GM12878 (cell line): ENCODE results near the gene TBX5. TPM values are rescaled to one million over a fixed set of nuclear protein-coding genes. Genes with fewer than 3 reads are reported as not detected.

Experiments
- ATAC-seq: fragments of 200-7000 bp; cut with Tn5 transposase; 3 replicates; pipeline ENCODE4 v1.9.1; 2020; ENCODE audit warnings: mild to moderate bottlenecking, moderate library complexity
- BruUV-seq: library from RNA; stranded (reverse); fragments of 400-500 nt; replicated peaks from 2 replicates; lab custom pipeline; 2021; lab: Mats Ljungman, UMichigan
- CTCF ChIA-PET: fragments of 300-600 bp; sonication (Branson Sonifier 250); formaldehyde crosslinking; extraction: SDS; loops from one replicate; lab custom pipeline; 2021; ENCODE audit warnings: inconsistent platforms; lab: Yijun Ruan, JAX
- POLR2A ChIA-PET: fragments of 350-600 bp; formaldehyde crosslinking; extraction: SDS; loops from one replicate; lab custom pipeline; 2021; ENCODE audit warnings: inconsistent platforms; lab: Charles Lee
- RAD21 ChIA-PET: fragments of 300-600 bp; sonication (Branson Sonifier 250); formaldehyde crosslinking; loops from one replicate; lab custom pipeline; 2023; ENCODE audit warnings: antibody characterized with exemption; ENCODE audit not compliant: unreplicated experiment; lab: Charles Lee
- SMC1A ChIA-PET: fragments of 300-600 bp; sonication (Branson Sonifier 250); formaldehyde crosslinking; loops from one replicate; lab custom pipeline; 2023; ENCODE audit not compliant: unreplicated experiment, uncharacterized antibody; lab: Charles Lee
- DNase-seq: peaks from one replicate; pipeline ENCODE4 v3.0.0-alpha.2; 2011; ENCODE audit warnings: low read depth, low spot score
- FAIRE-seq: peaks from 3 replicates; lab custom pipeline; 2011; peaks lifted over from hg19 to GRCh38; lab: Jason Lieb, UNC
- H2AFZ ChIP-seq: 2 replicates; pipeline ENCODE4 v1.6.0; 2011; ENCODE audit warnings: low read depth, low read length, control low read depth; ENCODE audit not compliant: control insufficient read depth
- H3K27ac ChIP-seq: 2 replicates; pipeline ENCODE4 v1.5.1; 2011; ENCODE audit warnings: control low read depth; ENCODE audit not compliant: control insufficient read depth, insufficient read depth
- H3K27me3 ChIP-seq, 2 experiments: replicated peaks in 1 of 2; 2 replicates each; pipeline versions ENCODE4 v1.6.0 to v1.6.1; 2011; ENCODE audit warnings: low read length in 1 of 2; ENCODE audit not compliant: control insufficient read depth in 2 of 2, insufficient read depth in 2 of 2
- H3K36me3 ChIP-seq, 2 experiments: 2 replicates each; pipeline ENCODE4 v1.5.1; 2011; ENCODE audit warnings: low read length in 1 of 2; ENCODE audit not compliant: control insufficient read depth in 2 of 2, insufficient read depth in 2 of 2
- H3K4me1 ChIP-seq: 2 replicates; pipeline ENCODE4 v1.6.1; 2011; ENCODE audit warnings: mild to moderate bottlenecking, low read length, moderate library complexity, mixed read lengths; ENCODE audit not compliant: control insufficient read depth, insufficient read depth
- H3K4me2 ChIP-seq: 2 replicates; pipeline ENCODE4 v1.6.0; 2011; ENCODE audit warnings: control low read depth; ENCODE audit not compliant: control insufficient read depth, insufficient read depth
- H3K4me3 ChIP-seq: fragments of 200-600 bp; sonication (generic); 2 replicates; pipeline ENCODE4 v1.5.1; 2016
- H3K79me2 ChIP-seq: 2 replicates; pipeline ENCODE4 v1.6.0; 2011; ENCODE audit warnings: low read length; ENCODE audit not compliant: control insufficient read depth, insufficient read depth
- H3K9ac ChIP-seq: 2 replicates; pipeline ENCODE4 v1.8.0; 2011; ENCODE audit warnings: low read length, control low read depth, mixed read lengths; ENCODE audit not compliant: control insufficient read depth, insufficient read depth
- H3K9me3 ChIP-seq: replicated peaks from 3 replicates; pipeline ENCODE4 v1.5.1; 2011; ENCODE audit warnings: mild to moderate bottlenecking, low read length; ENCODE audit not compliant: control insufficient read depth, insufficient read depth
- H4K20me1 ChIP-seq: 2 replicates; pipeline ENCODE4 v1.6.0; 2011; ENCODE audit not compliant: control insufficient read depth, insufficient read depth
- FOS ChIP-seq: IDR thresholded peaks from 3 replicates; pipeline ENCODE4 v1.6.1; 2011; ENCODE audit warnings: borderline replicate concordance; ENCODE audit not compliant: insufficient read length; ENCODE audit errors: extremely low read depth
- FOXK2 ChIP-seq: fragments of 450-650 bp; IDR thresholded peaks from 2 replicates; pipeline ENCODE4 v1.6.1; 2017; ENCODE audit warnings: mild to moderate bottlenecking, moderate library complexity
- IRF4 ChIP-seq: IDR thresholded peaks from 2 replicates; pipeline ENCODE4 v1.6.1; 2011; ENCODE audit warnings: low read depth, low read length
- MEF2B ChIP-seq: fragments of 450-650 bp; IDR thresholded peaks from 2 replicates; pipeline ENCODE4 v1.6.1; 2018; ENCODE audit warnings: mild to moderate bottlenecking, moderate library complexity; ENCODE audit not compliant: partially characterized antibody, poor library complexity, severe bottlenecking
- NFXL1 ChIP-seq: fragments of 450-650 bp; IDR thresholded peaks from 2 replicates; pipeline ENCODE4 v1.6.1; 2017; ENCODE audit warnings: antibody characterized with exemption, mild to moderate bottlenecking, borderline replicate concordance
- NR2F1 ChIP-seq: fragments of 450-650 bp; conservative IDR thresholded peaks from 2 replicates; pipeline ENCODE4 v1.6.1; 2017; ENCODE audit warnings: mild to moderate bottlenecking
- WGBS: methylation state at CpG from one replicate; pipeline ENCODE4 v1.1.6; 2016; ENCODE audit warnings: low lambda C conversion rate; ENCODE audit not compliant: insufficient replicate concordance, insufficient coverage; ENCODE audit errors: missing lambda C conversion rate; 5-methylcytosine and 5-hydroxymethylcytosine counted together
- in situ Hi-C: fragments of 300-500 bp; cut with MboI; formaldehyde crosslinking; loops from 9 replicates; pipeline ENCODE4 v1.14.3; 2018; ENCODE audit warnings: mixed read lengths
- intact Hi-C: fragments of 100-400 bp; cut with micrococcal nuclease; formaldehyde crosslinking; loops from one replicate; pipeline ENCODE4 v1.14.2; 2022; ENCODE audit not compliant: unreplicated experiment
- polyA plus RNA-seq, 11 experiments: library from polyadenylated mRNA; depleted of rRNA in 4 of 11; unstranded in 6 of 11; stranded (reverse) in 5 of 11; fragments of >200 nt; fragmentation: Nextera tagmentation in 4 of 11; fragmentation: Illumina TruSeq in 1 of 11; extraction: Ambion mirVana in 4 of 11; extraction: Trizol in 1 of 11; gene quantifications; 1 replicate in 1 of 11; 2 replicates in 10 of 11; pipeline versions ENCODE4 v1.2.1 to v1.2.3, GENCODE V29; 2011 to 2016; ENCODE audit warnings: inconsistent platforms in 2 of 11, missing spikeins in 2 of 11, low read depth in 1 of 11
- total RNA-seq, 4 experiments: library from RNA; depleted of rRNA in 3 of 4; stranded (reverse); fragments of >200 nt in 3 of 4; fragmentation: Illumina TruSeq in 1 of 4; extraction: Trizol in 1 of 4; gene quantifications; 2 replicates each; pipeline versions ENCODE4 v1.2.1 to v1.2.3, GENCODE V29; 2013 to 2021
- TF ChIP-seq, protein P1 (sequence below): fragments of 450-650 bp; IDR thresholded peaks from 2 replicates; pipeline ENCODE4 v1.6.1; 2014; ENCODE audit warnings: mild to moderate bottlenecking
- TF ChIP-seq, protein P2 (sequence below): fragments of 450-650 bp; IDR thresholded peaks from 2 replicates; pipeline ENCODE4 v1.6.1; 2017; ENCODE audit warnings: borderline replicate concordance

Gene TBX5
- total and polyA plus RNA-seq, 10 of the 15 experiments (the other 5 are each of a cell fraction or from before 2014, with no cell fraction given), result 0.04 TPM; not detected in 9

DNA sequence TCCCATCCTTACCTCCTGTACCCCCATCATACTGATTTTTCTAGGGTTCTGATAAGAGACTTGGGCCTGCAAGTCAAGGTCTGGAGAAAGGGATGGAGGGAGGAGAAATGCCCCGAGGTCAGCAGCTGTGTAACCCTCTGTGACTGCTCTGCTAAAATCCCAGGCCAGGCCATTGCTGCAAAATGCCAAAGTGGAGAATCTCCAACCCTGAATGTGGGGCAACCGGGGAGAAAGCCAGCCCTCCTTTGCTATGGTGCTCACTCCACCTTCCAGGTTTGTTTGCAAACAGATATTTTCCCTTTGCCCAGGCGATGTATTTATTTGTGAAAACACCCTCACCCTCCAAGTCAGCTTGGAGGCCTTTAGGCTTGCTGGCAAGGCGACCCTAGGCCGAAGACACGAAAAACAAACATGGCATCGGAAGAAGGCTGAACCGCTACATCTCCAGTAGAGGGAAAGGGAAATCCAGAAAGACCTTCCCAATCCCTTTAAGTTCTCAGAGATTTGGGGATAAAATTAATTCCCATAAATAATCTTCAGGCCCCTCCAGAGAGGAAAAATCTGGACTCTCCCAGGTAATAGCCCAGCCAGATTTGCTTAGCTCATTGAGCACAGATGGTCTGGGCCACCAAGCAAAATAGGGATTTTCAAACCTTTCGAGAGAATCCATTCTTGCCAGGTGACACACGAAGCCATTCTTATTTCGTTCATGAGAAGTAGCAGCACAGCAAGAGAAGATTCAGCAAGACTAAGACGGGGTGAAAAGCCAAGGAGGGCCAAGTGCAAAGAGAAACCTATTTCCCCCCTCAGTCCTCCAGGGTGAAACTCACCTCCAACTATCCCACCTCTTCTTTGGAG lies 1.3 kb upstream of the TBX5 start:
- ATAC-seq (no peak), FAIRE-seq (no peak), DNase-seq (no peak)
- Histone ChIP-seq H3K27ac (no peak overlapping the region), H3K9ac (no peak overlapping the region), H4K20me1 (no peaks in the 10 kb centered on the region), H3K4me2 (no peak overlapping the region), H3K36me3 (no peaks in the 10 kb centered on the region), H3K4me3 (no peak overlapping the region), H3K9me3 (no peaks in the 10 kb centered on the region; the same call in 2 of the 3 replicates), H3K79me2 (no peaks in the 10 kb centered on the region), H2AFZ (no peak overlapping the region), H3K27me3 (peaks cover 5 to 26% of the 10 kb centered on the region in 2 experiments), H3K4me1 (no peaks in the 10 kb centered on the region)
- TF ChIP-seq NR2F1 (no peak), NFXL1 (no peak), FOXK2 (no peak), MEF2B (no peak), FOS (no peak), IRF4 (no peak)
- TF ChIP-seq, protein P1, sequence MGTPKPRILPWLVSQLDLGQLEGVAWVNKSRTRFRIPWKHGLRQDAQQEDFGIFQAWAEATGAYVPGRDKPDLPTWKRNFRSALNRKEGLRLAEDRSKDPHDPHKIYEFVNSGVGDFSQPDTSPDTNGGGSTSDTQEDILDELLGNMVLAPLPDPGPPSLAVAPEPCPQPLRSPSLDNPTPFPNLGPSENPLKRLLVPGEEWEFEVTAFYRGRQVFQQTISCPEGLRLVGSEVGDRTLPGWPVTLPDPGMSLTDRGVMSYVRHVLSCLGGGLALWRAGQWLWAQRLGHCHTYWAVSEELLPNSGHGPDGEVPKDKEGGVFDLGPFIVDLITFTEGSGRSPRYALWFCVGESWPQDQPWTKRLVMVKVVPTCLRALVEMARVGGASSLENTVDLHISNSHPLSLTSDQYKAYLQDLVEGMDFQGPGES, result no peak
- TF ChIP-seq, protein P2, sequence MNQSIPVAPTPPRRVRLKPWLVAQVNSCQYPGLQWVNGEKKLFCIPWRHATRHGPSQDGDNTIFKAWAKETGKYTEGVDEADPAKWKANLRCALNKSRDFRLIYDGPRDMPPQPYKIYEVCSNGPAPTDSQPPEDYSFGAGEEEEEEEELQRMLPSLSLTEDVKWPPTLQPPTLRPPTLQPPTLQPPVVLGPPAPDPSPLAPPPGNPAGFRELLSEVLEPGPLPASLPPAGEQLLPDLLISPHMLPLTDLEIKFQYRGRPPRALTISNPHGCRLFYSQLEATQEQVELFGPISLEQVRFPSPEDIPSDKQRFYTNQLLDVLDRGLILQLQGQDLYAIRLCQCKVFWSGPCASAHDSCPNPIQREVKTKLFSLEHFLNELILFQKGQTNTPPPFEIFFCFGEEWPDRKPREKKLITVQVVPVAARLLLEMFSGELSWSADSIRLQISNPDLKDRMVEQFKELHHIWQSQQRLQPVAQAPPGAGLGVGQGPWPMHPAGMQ, result no peak
- intact Hi-C loops, result no loop called here
- in situ Hi-C loops, result no loop called here
- BruUV-seq, result no TSS peak
- ChIA-PET SMC1A (no interaction called here), POLR2A (no interaction called here), RAD21 (no interaction called here), CTCF (no interaction called here)
- WGBS, result 22% methylated on average over 12 of the region's 12 CpGs
